ENCODE data around the gene GTF2B.

Gene GTF2B

DNA sequence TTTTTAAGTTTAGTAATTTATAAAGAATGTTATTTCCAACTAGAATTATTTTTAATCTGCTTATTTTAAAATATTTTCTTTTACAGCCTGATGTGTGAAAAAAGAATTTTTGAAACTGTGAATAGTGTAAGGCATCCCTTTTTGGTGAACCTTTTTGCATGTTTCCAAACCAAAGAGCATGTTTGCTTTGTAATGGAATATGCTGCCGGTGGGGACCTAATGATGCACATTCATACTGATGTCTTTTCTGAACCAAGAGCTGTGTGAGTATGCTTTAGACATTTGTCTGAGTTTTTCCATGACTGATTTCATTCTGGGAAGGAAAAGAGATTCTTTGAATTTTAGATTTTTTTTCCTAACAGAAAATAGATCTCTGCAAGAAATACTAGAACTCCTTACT is 77.9 kb downstream of the GTF2B start:
- H3K4me3 ChIP-seq (ENCODE audit: low read depth, low read length), result no peak overlapping the region
- no peak for DNase-seq (ENCODE audit: low read depth)
- TF ChIP-seq, protein P1, sequence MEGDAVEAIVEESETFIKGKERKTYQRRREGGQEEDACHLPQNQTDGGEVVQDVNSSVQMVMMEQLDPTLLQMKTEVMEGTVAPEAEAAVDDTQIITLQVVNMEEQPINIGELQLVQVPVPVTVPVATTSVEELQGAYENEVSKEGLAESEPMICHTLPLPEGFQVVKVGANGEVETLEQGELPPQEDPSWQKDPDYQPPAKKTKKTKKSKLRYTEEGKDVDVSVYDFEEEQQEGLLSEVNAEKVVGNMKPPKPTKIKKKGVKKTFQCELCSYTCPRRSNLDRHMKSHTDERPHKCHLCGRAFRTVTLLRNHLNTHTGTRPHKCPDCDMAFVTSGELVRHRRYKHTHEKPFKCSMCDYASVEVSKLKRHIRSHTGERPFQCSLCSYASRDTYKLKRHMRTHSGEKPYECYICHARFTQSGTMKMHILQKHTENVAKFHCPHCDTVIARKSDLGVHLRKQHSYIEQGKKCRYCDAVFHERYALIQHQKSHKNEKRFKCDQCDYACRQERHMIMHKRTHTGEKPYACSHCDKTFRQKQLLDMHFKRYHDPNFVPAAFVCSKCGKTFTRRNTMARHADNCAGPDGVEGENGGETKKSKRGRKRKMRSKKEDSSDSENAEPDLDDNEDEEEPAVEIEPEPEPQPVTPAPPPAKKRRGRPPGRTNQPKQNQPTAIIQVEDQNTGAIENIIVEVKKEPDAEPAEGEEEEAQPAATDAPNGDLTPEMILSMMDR (IDR thresholded peaks at IDR 0.05; ENCODE audit: control insufficient read depth, extremely low read depth, insufficient read depth), result no peak

DNA sequence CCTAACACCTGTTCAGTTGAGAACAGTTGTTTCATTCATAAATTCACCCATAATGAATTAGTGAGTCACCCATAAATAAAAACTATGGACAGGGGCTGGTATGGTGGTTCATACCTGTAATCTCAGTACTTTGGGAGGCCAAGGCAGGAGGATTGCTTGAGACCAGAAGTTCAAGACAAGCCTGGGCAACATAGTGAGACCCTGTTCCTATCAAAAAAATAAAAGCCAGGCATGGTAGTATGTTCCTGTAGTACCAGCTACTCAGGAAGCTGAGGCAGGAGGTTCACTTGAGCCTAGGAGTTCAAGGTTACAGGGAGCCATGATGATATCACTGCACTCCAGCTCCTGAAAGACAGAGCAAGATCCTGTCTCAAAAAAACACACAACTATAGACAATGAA is 79.0 kb downstream of the GTF2B start:
- H3K4me3 ChIP-seq (ENCODE audit: low read depth, low read length), result no peak overlapping the region
- DNase-seq (ENCODE audit: low read depth), result no peak
- TF ChIP-seq, protein P1 (IDR thresholded peaks at IDR 0.05; ENCODE audit: control insufficient read depth, extremely low read depth, insufficient read depth), result no peak

DNA sequence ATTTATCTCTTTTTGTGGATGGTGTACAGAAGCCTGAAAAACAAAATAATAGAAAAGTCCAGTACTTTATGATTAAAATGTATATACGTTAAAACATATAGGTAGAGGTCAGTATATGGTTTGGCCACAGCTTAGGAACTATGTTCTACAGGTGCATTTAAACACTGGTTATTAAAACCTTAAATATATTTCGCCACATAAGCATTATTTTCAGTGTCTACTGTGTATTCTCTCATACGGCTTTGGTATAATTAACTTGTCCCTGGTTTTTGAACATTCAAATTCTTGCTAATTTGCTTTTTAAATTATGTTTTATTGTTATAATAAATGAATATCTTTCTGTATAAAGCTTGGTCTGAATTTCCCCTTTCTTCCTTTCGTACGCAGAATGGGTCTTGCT is 87.9 kb downstream of the GTF2B start:
- no peak for DNase-seq (ENCODE audit: low read depth)
- TF ChIP-seq, protein P1 (IDR thresholded peaks at IDR 0.05; ENCODE audit: control insufficient read depth, extremely low read depth, insufficient read depth), result no peak
- no peak overlapping the region for H3K4me3 ChIP-seq (ENCODE audit: low read depth, low read length)

DNA sequence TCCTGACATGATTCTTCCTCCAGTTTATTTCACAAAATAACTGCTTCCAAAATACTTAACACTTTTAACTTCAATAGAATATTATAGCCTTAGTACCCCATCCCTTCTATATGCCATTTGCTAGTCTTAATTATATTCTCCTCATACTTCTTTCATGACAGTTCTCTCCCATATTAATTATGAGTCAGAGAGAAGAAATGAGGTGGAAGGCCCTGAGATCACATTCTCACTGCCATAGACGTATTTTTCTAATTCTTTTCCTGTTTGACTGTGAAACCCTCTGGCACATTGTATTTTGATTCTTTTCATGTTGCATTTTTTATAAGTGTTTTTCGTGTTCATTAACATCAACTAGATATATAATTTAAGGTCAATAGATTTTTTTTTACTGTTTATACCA is 88.4 kb downstream of the GTF2B start:
- DNase-seq (ENCODE audit: low read depth), result no peak
- H3K4me3 ChIP-seq (ENCODE audit: low read depth, low read length), result no peak overlapping the region

More for the DNA sequence above, 88.4 kb downstream of the GTF2B start:
- TF ChIP-seq, protein P1 (IDR thresholded peaks at IDR 0.05; ENCODE audit: control insufficient read depth, extremely low read depth, insufficient read depth), result no peak
